Neuron (in vitro differentiated cells): ENCODE data around the gene NUP214.

Experiments used
- H2AFZ ChIP-seq: one replicate; pipeline ENCODE4 v1.6.1; 2013; ENCODE audit warnings: low read depth, mild to moderate bottlenecking, inconsistent platforms, low read length, moderate library complexity
- H3K27me3 ChIP-seq: one replicate; pipeline ENCODE4 v1.6.1; 2013; ENCODE audit warnings: low read length; ENCODE audit not compliant: insufficient read depth
- H3K36me3 ChIP-seq: one replicate; pipeline ENCODE4 v1.6.1; 2013; ENCODE audit warnings: low read length; ENCODE audit not compliant: insufficient read depth
- H3K4me1 ChIP-seq: one replicate; pipeline ENCODE4 v1.6.1; 2013; ENCODE audit warnings: low read length; ENCODE audit not compliant: insufficient read depth
- H3K4me3 ChIP-seq: 2 replicates; pipeline ENCODE4 v1.5.1; 2013; ENCODE audit warnings: mild to moderate bottlenecking, low read length, moderate library complexity
- H3K9me3 ChIP-seq: one replicate; pipeline ENCODE4 v1.6.1; 2013; ENCODE audit warnings: low read length

The NUP214 gene

DNA sequence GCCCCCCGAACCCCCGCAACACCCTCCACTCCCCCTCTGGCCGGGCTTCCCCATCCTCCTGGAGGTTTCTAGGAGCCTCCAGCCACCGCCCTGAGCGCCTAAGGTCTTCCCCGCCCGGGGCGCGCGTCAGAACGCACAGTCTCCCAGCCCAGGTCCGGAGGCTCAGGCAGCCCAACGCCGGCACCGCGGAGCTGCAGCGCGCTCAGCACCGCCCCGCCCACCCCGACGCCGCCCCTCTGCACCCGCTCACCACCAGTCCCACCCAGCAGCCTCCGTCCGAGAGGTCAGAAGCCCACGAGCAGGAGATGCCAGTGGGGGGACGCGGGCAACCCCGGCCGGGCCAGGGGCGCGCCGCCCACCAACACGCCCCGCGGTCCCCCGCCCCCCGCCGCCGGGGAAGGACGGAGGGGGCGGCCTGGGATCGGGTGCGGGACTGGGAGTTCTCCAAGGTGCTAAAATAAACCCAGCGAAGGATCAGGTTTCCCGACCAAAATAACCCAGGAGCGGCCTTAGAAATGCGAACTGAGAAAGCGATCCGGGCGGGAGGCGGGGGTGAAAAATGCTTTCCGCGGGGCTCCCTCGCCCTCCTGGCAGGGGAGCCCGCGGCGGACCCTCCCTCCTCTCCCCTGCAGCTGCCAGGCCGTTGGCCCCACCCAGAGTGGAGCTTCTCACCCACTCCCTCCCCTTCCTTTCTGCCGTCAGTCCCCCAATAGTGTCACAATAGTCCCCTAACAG lies 157.5 kb downstream of the NUP214 start:
- H3K27me3 ChIP-seq = peaks cover 36% of the 10 kb centered on the region

More for the DNA sequence above, 157.5 kb downstream of the NUP214 start:
- Histone ChIP-seq H2AFZ (peak overlapping the region; percentile 26), H3K4me1 (peaks cover 16% of the 10 kb centered on the region), H3K36me3 (no peaks in the 10 kb centered on the region), H3K9me3 (no peaks in the 10 kb centered on the region), H3K4me3 (no peak overlapping the region)
